GM19463 (cell line): ENCODE results near the gene CYLD.

Experiments used
- ATAC-seq: cut with Tn5 transposase; IDR thresholded peaks from one replicate; pipeline ENCODE4 v1.9.1; 2021; ENCODE audit warnings: mild to moderate bottlenecking, moderate library complexity; ENCODE audit not compliant: unreplicated experiment

Gene CYLD

DNA sequence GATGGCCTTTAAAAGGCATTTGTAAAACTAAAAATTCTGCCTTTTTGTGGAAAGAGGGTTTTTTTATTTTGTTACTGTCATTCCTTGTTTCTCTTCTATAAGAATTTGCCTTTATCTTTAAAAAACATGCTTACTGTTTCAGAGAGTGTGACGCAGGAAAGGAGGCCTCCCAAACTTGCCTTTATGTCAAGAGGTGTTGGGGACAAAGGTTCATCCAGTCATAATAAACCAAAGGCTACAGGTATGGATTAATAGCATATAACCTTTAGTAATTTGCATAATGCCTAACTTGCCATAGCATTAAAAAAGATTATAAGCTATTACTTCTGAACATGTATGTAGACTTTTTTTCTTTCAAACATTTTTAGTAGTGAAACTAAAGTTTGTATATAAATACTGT lies 34.2 kb downstream of the CYLD start:
- ATAC-seq: no peak

DNA sequence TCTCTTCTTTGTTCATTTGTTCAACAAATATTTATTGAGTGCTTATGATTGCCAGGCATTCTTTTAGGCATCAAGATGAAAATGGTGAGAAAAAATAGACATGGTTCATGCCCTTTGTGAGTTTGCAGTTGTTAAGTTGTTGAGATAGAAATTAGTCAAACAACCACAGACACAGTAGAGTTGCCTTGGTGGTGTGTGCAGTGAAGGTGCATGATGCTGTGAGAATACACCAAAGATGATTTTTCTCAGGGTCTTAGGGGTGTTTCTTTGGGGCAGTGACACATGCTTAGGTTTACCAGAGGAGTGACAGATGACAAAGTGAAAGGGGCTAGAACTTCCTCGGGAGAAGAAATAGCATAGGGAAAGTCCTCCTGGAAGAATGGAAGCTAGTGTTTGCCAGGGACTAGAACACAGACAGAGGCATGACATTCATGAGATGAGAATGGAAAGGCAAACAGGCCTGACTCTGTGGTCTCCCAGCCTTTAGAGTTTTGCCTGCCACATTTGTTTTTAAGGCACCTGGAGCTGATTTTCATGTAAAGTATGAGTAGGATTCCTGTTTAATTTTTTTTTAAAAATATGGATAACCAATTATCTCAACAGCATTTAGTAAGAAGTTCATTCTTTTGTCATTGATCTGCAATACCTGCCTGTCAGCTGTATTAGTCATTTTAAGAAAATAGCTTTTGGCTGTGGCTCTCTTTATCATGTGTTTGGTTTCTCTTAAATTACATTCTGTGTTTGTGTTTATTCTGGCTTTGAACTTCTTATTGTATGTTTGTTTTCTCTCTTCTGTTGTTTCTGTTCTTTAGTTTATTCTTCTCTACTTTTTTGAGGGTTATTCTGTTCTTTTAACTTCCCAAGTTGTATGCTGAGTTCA lies 36.6 kb downstream of the CYLD start:
- no peak for ATAC-seq

DNA sequence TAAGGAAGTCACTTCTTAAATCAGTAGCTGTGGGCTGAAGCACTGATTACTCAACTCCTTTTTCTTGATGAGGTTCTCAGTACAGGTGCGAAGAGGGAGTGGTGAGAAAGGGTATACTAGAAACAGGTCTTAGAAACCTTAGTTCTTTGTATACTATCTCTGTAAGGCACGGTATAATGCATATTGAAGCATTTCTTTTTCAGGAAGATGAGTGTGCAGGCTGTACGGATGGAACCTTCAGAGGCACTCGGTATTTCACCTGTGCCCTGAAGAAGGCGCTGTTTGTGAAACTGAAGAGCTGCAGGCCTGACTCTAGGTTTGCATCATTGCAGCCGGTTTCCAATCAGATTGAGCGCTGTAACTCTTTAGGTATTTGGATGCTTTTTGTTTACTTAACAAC lies 39.2 kb downstream of the CYLD start:
- no peak for ATAC-seq

DNA sequence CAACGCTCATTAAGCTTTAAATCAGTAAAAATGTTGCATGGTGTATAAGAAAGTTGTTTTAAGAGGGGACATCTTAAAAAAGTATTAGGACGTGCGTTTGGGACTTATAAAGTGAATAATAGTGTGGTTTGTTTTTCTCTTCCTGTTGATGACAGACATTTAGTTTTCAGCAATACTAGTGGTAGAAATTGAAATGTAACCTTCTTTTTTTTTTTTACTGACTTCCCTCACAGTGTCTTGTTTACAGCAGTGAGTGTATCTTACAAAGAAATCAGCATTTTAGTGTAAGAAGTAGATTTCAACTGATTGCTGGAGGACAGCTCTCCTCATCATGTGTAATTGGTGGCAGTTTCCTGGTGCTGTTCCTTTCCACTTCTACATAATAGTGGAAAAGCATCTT lies 39.6 kb downstream of the CYLD start:
- ATAC-seq: no peak

DNA sequence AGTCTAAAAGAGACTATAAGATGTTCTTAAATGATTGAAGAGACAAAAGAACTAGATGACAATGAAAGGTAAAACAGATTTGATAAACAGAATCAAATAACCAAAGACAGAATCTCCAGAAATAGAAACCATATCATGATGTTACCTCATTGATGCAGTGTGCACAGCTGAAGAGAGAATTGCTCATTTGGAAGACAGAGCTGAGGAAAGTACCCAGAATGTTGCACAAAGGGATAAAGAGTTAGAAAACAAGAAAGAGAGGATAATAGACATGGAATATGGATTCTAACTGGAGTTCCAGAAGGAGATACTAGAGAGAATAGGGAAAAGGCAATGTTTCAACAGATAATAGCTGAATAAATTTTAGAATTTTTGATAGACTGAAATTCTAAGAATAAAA lies 47.9 kb downstream of the CYLD start:
- no peak for ATAC-seq

DNA sequence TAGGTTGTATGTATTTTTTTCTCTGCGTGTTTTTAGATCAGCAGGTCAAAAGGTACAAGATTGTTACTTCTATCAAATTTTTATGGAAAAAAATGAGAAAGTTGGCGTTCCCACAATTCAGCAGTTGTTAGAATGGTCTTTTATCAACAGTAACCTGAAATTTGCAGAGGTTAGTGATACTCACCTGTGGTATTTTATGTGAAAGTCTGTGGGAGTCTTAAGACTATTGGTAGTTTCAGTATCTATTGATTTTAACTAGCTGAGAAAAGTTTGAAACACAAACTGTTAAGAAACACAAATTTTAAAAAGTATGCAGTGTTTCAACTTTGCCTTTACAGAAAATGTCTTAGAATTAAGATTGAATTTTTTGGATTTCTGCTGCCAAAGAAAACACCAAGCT lies 49.6 kb downstream of the CYLD start:
- ATAC-seq: no peak

DNA sequence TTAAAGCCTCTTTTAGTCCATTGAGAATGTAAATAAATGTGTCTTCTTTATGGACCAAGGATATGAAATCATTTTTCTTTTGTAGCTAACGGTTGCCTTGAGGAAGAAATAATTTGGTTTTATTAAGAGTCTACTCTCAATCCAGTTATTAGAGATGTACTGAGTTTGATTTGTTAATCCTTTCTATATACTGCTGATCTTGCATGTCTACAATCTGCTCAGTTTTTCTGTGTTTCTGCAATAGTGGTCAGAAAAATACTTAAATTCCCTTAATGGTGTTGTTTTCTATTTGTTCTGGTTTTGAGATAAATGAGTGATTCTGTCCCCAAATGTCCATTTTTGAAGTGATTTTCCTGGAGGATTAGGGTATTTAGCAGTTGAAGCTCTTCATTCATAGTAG lies 54.9 kb downstream of the CYLD start:
- ATAC-seq: no peak

DNA sequence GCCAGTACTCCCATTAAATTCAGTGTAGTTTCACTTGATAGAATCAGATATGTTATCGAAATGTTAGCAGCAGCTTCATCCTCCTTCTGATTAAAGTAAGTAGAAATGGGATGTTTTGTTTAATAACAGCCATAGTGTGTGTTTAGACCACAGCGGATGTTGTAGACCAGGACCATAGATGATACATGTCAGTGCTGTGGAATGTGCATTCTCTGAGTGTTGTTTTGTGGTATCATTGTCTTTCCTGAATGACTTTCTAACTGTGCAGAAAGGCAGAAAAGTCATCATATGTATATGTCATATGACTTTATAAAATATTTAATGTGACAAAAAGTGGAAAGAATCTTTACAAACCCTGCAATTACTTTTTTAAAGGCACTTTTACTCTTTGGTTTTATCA lies 55.6 kb downstream of the CYLD start:
- ATAC-seq: no peak

DNA sequence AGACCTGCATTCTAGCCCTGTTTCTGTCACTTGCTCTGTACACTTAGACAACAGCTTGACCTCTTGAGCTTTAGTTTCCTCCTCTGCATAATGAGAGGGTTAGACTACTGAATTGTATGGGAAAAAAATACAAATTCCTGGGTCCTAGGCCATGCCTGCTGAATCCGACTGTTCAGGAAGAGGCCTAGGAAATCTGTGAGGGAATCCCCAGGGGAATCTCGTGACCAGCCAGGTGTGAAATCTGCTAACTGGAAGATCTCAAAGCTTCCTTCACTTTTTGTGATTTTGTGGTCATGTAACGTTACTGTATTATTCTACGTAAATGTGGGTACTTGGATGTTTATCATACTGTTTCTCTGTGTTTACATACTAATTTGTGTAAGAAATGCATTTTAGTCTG lies 58.2 kb downstream of the CYLD start:
- no peak for ATAC-seq

DNA sequence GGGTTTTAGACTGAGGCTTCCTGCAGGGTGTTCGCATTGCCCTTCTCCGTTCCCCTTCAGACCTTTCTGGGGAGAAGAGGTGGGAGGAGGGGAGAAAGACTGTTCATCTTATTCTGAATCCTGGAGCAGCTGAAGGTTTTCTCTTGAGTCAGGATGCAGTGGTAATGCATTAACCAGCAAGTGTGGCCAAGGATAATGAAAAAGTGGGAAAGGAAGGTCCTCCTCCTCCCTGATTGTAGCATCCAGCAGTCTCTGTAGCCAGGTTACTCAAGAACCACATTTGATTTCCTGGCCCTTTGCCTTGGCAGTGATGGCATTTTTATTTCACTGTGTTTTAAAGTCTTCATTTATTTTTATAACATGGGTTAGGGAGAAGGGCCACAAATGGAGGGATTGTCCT lies 59.1 kb downstream of the CYLD start:
- no peak for ATAC-seq

DNA sequence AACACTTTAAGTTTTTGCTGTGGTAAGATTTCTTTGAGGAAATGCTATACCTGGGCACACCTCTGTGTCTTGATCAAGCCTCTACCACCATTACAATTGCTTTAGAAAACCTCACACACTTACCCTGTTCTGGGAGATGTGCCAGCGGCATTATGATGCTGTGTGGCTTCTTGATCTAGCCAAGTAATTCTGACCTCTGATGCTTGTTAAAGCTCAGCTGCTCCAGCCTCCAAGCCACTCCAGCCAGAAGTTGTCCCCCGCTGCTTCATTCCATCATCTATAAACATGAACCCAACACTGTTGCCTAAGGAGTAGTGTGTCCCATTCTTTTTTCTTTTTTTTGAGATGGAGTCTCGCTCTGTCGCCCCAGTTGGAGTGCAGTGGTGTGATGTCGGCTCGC lies 60.1 kb downstream of the CYLD start:
- no peak for ATAC-seq

DNA sequence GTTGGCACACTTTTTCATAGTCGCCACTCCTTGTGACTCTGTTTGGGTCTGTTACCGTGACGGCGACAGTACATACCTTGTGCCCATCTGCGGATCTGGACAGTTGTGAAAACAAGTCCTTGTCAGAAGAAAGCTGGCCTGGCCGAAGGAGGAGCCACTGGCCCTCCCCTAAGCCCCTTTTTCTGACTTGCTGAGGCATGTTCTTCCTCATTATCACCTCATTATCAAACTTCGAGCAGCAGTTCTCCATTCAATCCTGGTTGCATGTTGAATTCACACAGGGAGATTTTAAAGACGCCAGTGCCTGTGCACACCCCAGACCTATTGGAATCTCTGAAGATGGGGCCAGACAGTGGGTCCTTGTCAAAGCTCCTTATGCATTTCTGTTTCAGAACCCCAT lies 61.1 kb downstream of the CYLD start:
- no peak for ATAC-seq

DNA sequence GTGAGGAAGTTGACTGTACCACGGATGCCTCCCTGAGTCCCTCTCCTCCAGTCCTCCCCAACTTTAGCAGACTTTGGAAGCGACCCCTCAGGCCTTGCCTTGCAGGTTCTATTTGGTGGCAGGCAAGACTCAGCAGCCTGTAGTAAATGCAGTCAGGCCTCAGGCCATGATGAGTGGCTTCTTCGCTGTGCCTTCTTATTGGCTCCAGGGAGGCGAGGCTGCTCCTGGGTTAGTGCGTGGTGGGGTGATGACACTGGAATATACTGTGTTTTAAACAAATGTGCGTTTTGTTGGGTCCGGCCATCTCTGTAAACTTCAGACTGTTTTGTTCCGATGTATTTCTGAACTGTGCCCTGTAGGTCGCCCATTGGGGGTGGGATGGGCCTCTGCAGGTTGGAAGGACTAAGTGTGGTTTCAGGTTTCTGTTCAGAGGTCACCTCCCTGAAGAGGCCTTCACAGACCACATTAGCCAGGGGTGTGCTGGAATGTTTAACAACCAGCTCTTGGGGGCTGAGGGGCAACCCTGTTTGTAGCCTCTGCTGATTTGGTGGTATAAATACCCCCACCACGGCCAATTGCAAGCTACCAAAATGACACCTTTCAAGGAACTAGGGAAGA lies 62.5 kb downstream of the CYLD start:
- ATAC-seq: no peak

DNA sequence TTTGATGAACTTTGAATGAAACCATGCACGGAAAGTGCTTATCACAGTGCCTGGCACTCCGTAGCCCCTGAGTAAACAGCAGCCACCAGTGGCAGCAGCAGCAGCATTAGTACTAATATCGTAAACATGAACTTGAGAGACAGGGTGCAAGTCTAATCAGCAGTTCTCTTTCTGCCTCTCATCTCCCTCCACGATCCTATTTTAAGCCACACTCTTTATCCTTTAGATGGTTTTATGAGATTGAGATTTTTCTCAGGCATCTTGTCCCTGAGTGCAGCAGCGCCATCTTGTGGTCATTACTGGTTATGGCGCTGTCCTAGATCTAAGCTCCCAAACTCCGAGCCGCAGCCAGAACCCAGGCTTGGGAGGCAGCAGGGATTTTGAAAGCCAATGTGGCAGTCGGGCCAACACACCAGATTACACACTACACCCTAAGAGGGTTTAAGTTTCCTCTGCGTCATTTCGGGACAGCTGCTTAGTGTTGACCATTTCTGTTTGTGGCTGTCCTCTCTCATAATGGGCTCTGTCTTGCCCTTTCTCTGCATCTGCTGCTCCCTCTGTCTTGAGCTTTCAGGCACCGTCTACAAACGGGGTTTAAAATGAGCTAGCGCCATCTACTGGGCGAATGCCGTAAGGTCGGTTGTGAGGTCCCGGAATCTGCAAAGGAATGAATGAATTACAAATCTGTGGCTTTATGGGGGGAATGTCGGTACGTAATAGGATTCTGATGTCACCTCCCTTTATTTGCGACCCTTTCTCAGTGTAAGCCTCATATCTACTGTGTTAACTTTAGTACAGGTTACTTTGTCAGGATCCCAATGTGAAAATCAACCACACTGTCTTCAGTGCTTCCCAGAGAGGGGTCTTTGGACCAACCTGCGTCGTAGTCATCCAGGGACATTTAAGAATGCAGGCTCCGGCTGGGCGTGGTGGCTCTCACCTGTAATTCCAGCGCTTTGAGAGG lies 64.5 kb downstream of the CYLD start:
- ATAC-seq: peak; percentile 84

DNA sequence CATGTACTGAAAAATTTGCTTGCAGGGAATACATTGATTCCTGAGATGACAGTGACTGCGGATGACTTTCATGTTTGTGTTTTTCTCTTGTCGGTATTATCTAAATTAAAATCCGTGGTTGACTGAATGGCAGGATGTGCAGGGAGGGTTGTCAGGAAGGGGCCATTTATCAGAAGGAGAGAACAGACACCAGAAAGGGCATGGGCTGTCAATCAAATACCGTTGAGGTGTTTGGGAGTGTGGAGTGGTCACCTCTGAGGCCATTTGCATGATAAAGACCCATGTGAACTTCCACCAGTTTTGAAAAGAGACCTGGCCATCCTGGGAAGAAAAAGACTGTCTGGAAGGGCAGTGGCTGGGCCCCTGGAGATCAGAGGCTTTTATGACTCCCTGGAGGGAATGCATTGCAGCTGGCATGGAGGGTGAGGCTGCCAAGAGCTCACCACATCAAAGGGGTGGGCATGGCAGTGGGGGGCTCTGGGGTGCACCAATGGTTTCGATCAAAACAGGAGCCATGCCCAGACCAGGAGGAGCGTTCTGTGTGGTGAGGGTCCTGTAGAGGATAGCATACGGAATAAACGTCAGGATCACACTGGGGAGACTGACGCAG lies 67.1 kb downstream of the CYLD start:
- no peak for ATAC-seq

DNA sequence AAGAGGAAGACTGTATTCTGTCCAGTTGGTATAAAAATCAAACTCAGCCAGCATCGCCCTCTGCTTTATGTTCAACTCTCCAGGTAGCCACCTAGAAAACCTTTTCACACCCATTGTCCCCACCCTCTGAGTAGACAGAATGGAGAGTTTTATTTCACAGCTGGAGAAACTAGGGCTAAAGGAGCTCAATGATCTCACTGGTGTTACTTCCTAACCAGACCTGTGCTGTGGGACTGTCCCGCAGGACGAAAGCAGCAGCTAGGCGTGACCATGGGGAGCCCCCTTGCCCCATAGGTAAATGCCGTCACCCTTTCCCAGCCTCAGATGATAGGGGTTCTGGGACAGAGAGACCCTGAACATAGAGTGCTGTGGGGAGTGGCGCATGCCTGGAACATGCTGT lies 67.7 kb downstream of the CYLD start:
- ATAC-seq: peak; percentile 46

DNA sequence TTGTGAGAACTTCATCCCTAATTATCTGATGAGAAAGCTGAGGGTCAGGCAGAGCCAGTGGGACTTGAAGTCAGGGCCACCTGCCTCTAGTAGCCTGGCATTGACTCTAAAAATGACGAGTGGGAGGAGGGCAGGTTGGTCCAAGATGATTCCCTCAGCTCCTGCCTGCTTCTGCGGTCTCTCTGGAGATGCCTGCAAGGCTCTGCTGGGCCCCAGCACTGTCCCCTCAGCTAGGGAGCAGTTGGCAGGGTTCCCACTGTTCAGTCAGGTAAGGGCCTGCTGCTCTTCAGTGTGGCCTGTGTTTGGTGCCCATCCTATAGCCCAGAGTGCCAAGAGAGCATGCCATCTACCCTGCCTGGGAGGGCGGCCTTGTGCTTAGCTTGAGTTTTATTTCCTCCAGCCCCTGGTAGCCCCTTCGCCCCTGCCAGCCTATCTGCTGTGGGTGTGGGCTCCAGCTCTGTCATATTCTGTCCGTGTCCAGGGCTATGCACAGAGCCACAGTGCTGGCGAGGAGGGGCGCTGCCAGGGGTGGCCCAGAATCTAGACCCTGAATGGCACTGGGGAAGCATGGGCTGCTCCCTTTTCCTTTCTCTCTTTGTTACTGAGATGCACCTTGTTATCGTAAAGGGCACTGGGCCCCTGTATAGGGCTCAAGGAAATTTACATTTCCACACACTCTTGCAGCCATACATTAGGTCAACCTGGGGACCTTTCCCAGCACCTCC lies 68.5 kb downstream of the CYLD start:
- ATAC-seq: no peak

DNA sequence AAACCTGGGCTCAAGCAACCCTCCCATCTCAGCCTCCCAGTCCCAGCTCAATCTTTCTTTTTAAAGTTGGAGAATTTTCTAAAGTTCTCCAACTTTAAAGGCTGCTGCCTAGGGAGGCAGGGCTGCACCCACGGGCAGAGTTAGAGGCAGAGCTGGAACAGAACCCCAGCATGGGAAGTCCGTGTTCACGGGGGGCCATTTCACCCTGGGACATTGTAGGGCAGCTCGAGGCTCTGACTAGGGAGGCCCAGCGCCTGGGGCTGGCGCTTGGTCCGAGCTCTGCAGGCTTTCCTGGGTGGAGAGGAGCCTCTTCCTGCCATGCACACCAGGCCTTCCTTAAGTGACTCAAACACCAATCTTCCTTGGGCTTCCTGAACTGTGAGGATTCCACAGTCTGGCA lies 70.2 kb downstream of the CYLD start:
- no peak for ATAC-seq

DNA sequence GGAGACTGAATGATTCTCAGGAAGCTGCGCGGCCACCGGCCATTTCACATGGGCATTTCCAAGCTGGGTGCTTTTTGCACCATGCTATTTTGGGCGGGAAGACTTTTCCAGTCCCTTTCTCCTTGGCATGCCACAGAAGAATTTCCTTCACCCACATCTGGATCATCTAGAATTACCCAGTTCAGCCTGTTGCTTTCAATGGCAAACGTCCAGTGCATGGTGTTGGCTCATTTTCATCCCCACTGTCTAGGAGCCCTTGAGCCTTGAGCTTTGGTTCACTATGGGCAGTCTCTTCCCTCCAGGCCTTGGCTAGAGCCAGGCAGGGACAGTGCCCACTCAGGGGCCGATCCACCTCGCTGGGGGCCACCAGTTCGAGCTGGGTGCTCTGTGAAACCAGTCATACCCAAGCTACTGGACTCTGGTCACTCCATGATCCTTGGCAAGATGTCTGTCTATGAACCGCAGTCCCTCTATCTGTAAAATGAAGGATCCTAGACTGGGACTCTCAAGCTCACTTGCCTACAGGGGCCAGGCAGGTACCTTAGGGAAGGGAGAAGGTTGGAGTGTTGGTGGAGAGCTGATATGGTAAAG lies 71.1 kb downstream of the CYLD start:
- ATAC-seq: no peak

DNA sequence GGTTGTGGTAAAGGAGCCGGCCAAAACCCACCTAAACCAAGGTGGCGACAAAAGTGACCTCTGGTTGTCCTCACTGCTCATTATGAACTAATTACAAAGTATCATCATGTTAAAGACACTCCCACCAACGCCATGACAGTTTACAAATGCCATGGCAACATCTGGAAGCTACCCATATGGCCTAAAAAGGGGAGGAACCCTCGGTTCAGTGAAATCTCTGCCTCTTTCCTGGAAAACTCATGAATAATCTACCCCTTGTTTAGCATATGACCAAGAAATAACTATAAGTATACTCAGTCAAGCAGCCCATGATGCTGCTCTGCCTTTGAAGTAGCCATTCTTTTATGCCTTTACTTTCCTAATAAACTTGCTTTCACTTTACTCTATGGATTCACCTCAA lies 72.2 kb downstream of the CYLD start:
- no peak for ATAC-seq
